Thyroid gland (tissue), 4 donors: Measurements from ENCODE around the gene SEPTIN10. TPM values are rescaled to one million over a fixed set of nuclear protein-coding genes. Genes with fewer than 3 reads are reported as not detected.
"Not testable (repeated sequence)": the region's sequence is repeated elsewhere in the genome, so short reads cannot be mapped to it uniquely, and the experiment has no call there.

Source experiments
- DNase-seq, 2 donors: peaks; one replicate each; pipeline ENCODE4 v3.0.0-alpha.2; 2019
- H3K27ac ChIP-seq, 3 donors: fragments of 200-600 bp; sonication (generic); 1 replicate in 2 of 3; 2 replicates in 1 of 3; pipeline ENCODE4 v1.5.1; 2016 to 2019; ENCODE audit warnings: mild to moderate bottlenecking in 1 of 3, moderate library complexity in 1 of 3
- H3K27me3 ChIP-seq: fragments of 200-600 bp; sonication (generic); one replicate; pipeline ENCODE4 v1.5.1; 2019
- H3K36me3 ChIP-seq, 2 donors: fragments of 200-600 bp; sonication (generic); one replicate each; pipeline ENCODE4 v1.5.1; 2016 to 2019
- H3K4me1 ChIP-seq, 2 donors: fragments of 200-600 bp; sonication (generic); one replicate each; pipeline ENCODE4 v1.5.1; 2017 to 2019
- H3K4me3 ChIP-seq, 3 donors: fragments of 200-600 bp; sonication (generic); replicated peaks in 1 of 3; 1 replicate in 2 of 3; 2 replicates in 1 of 3; pipeline ENCODE4 v1.5.1; 2016; ENCODE audit warnings: mild to moderate bottlenecking in 1 of 3
- H3K9me3 ChIP-seq: fragments of 200-600 bp; sonication (generic); one replicate; pipeline ENCODE4 v1.5.1; 2017
- CTCF ChIP-seq, 6 experiments: fragments of 200-600 bp in 3 of 6; fragments of 450-650 bp in 3 of 6; sonication (generic) in 3 of 6; IDR thresholded peaks; one replicate each; pipeline ENCODE4 v1.5.1; 2016 to 2019; ENCODE audit warnings: antibody characterized with exemption in 6 of 6, mild to moderate bottlenecking in 2 of 6, inconsistent platforms in 1 of 6, moderate library complexity in 1 of 6
- POLR2A ChIP-seq, 2 donors: fragments of 450-650 bp; IDR thresholded peaks; one replicate each; pipeline ENCODE4 v1.6.1; 2017; ENCODE audit warnings: antibody characterized with exemption in 2 of 2, mild to moderate bottlenecking in 2 of 2, moderate library complexity in 1 of 2
- WGBS, 2 donors: methylation state at CpG; one replicate each; pipeline ENCODE4 v1.1.5; 2017; 5-methylcytosine and 5-hydroxymethylcytosine counted together
- intact Hi-C: fragments of 100-400 bp; cut with DNase I; formaldehyde crosslinking; loops from one replicate; pipeline ENCODE4 v1.15.1; 2023
- total RNA-seq, 4 donors: library from RNA; depleted of rRNA; stranded (reverse); fragments of >200 nt; gene quantifications; one replicate each; pipeline ENCODE4 v1.2.3, GENCODE V29; 2016

SEPTIN10 gene
- total RNA-seq, 4 donors from 2014 or later = 61.7 to 99.3 (median 70.4) TPM

- Histone ChIP-seq H3K4me1 (no peaks in the 10 kb centered on the region), H3K4me3 (no peak overlapping the region), H3K27ac (no peak overlapping the region), H3K36me3 (peaks cover 0 to 5% of the 10 kb centered on the region in 2 donors), H3K9me3 (no peaks in the 10 kb centered on the region), H3K27me3 (no peaks in the 10 kb centered on the region)
- TF ChIP-seq POLR2A (IDR thresholded peaks at IDR 0.05) (no peak), CTCF (IDR thresholded peaks at IDR 0.05) (no peak)
- 93 to 96% methylated on average over 2 of the region's 2 CpGs for WGBS, 2 donors
- no peak for DNase-seq
- intact Hi-C loops = loop anchor here (5.0 kb wide), 2 partner anchors 165 to 185 kb away; no protein-coding TSS in a partner anchor
Observed at GRCh38 chr2:109547280-109547679, 66.5 kb downstream of the SEPTIN10 start.

- Histone ChIP-seq H3K4me3 (no peak overlapping the region), H3K4me1 (no peaks in the 10 kb centered on the region), H3K36me3 (no peaks in the 10 kb centered on the region), H3K9me3 (no peaks in the 10 kb centered on the region), H3K27ac (no peak overlapping the region), H3K27me3 (no peaks in the 10 kb centered on the region)
- intact Hi-C loops = loop anchor here (5.0 kb wide), 2 partner anchors 166 to 186 kb away; no protein-coding TSS in a partner anchor
- peak; percentile 65 to 69 for DNase-seq
- 37 to 43% methylated on average over 10 of the region's 10 CpGs for WGBS, 2 donors
- TF ChIP-seq POLR2A (IDR thresholded peaks at IDR 0.05) (no peak), CTCF (IDR thresholded peaks at IDR 0.05) (peak; percentile 70 to 98 (median 94))
Observed at GRCh38 chr2:109545828-109546713, 67.7 kb downstream of the SEPTIN10 start.

- intact Hi-C loops = no loop called here
- no peak overlapping the region for H3K27ac ChIP-seq
- H3K4me1 ChIP-seq = no peaks in the 10 kb centered on the region
- TF ChIP-seq POLR2A (IDR thresholded peaks at IDR 0.05) (no peak), CTCF (IDR thresholded peaks at IDR 0.05) (no peak)
- 86 to 88% methylated on average over 6 of the region's 6 CpGs for WGBS, 2 donors
- H3K9me3 ChIP-seq = no peaks in the 10 kb centered on the region
- DNase-seq = no peak
- no peaks in the 10 kb centered on the region for H3K27me3 ChIP-seq
- H3K36me3 ChIP-seq = no peaks in the 10 kb centered on the region
- no peak overlapping the region for H3K4me3 ChIP-seq
Observed at GRCh38 chr2:109542384-109542783, 71.4 kb downstream of the SEPTIN10 start.

GRCh38 chr2:109538546-109538945 lies 75.2 kb downstream of the SEPTIN10 start:
- no peak overlapping the region for H3K27ac ChIP-seq
- 79 to 80% methylated on average over 8 of the region's 8 CpGs for WGBS, 2 donors
- H3K27me3 ChIP-seq = no peaks in the 10 kb centered on the region
- no peak overlapping the region for H3K4me3 ChIP-seq
- no peak for TF ChIP-seq POLR2A (IDR thresholded peaks at IDR 0.05)
- no peak for TF ChIP-seq CTCF (IDR thresholded peaks at IDR 0.05)
- H3K4me1 ChIP-seq = no peaks in the 10 kb centered on the region
- no peaks in the 10 kb centered on the region for H3K9me3 ChIP-seq
- no peak for DNase-seq
- intact Hi-C loops = no loop called here
- H3K36me3 ChIP-seq = no peaks in the 10 kb centered on the region

GRCh38 chr2:109537565-109538222 lies 76.1 kb downstream of the SEPTIN10 start:
- 89 to 94% methylated on average over 10 of the region's 10 CpGs for WGBS, 2 donors

GRCh38 chr2:109536556-109536955 lies 77.2 kb downstream of the SEPTIN10 start:
- H3K4me3 ChIP-seq, H3K9me3 ChIP-seq, intact Hi-C loops, H3K36me3 ChIP-seq, H3K27me3 ChIP-seq, H3K4me1 ChIP-seq, H3K27ac ChIP-seq, DNase-seq: not testable (repeated sequence)
- WGBS, 2 donors = 73 to 74% methylated on average over 3 of the region's 3 CpGs

More at GRCh38 chr2:109537565-109538222, 76.1 kb downstream of the SEPTIN10 start:
- no peak for DNase-seq
- Histone ChIP-seq H3K9me3 (no peaks in the 10 kb centered on the region), H3K4me3 (no peak overlapping the region), H3K4me1 (no peaks in the 10 kb centered on the region), H3K27me3 (no peaks in the 10 kb centered on the region), H3K27ac (no peak overlapping the region), H3K36me3 (no peaks in the 10 kb centered on the region)
- intact Hi-C loops = no loop called here
- TF ChIP-seq POLR2A (IDR thresholded peaks at IDR 0.05) = no peak
- TF ChIP-seq CTCF (IDR thresholded peaks at IDR 0.05) = no peak
